Stimulated activated naive CD8-positive, alpha-beta T cell treated with anti-CD3 and anti-CD28 coated beads, Interleukin-15, Interleukin-2, amounts not matched to agents 100 U/mL and 50 U/mL, for 24 hours (primary cell): ENCODE data around the gene ZDHHC20.
"Not testable (repeated sequence)": the region's sequence is repeated elsewhere in the genome, so short reads cannot be mapped to it uniquely, and the experiment has no call there.

Experiments used
- ATAC-seq: fragments of 150-1000 bp; cut with Tn5 transposase; one replicate; pipeline ENCODE4 v1.10.0; 2021
- DNase-seq: peaks from one replicate; pipeline ENCODE4 v3.0.0; 2021

ZDHHC20 gene

GRCh38 chr13:21435231-21435630 is 23.9 kb downstream of the ZDHHC20 start:
- no peak for DNase-seq
- ATAC-seq: no peak

- ATAC-seq (no peak), DNase-seq (no peak)
These were observed 24.5 kb downstream of the ZDHHC20 start for GRCh38 chr13:21434588-21434987.

GRCh38 chr13:21429211-21429610 is 29.9 kb downstream of the ZDHHC20 start:
- DNase-seq: no peak
- no peak for ATAC-seq

GRCh38 chr13:21427741-21428140 is 31.4 kb downstream of the ZDHHC20 start:
- ATAC-seq (peak; percentile 28), DNase-seq (no peak)

GRCh38 chr13:21426238-21426637 is 32.9 kb downstream of the ZDHHC20 start:
- DNase-seq: no peak
- peak; percentile 66 for ATAC-seq

- DNase-seq: no peak
- ATAC-seq: no peak
These were observed 38.4 kb downstream of the ZDHHC20 start for GRCh38 chr13:21420706-21421105.

- DNase-seq (no peak), ATAC-seq (no peak)
These were observed 46.1 kb downstream of the ZDHHC20 start for GRCh38 chr13:21413013-21413412.

- not testable (repeated sequence) for ATAC-seq
These were observed 48.6 kb downstream of the ZDHHC20 start for GRCh38 chr13:21410453-21410852.

GRCh38 chr13:21405309-21405708 is 53.8 kb downstream of the ZDHHC20 start:
- ATAC-seq: no peak
- no peak for DNase-seq

More at GRCh38 chr13:21410453-21410852, 48.6 kb downstream of the ZDHHC20 start:
- DNase-seq: not testable (repeated sequence)

- ATAC-seq: peak; percentile 80
- no peak for DNase-seq
These were observed 56.4 kb downstream of the ZDHHC20 start for GRCh38 chr13:21402586-21403307.

- ATAC-seq (peak; percentile 58), DNase-seq (no peak)
These were observed 59.4 kb downstream of the ZDHHC20 start for GRCh38 chr13:21399741-21400140.

- ATAC-seq (peak; percentile 63), DNase-seq (peak; percentile 17)
These were observed 63.1 kb downstream of the ZDHHC20 start for GRCh38 chr13:21395953-21396352.

- DNase-seq (no peak), ATAC-seq (no peak)
These were observed 70.0 kb downstream of the ZDHHC20 start for GRCh38 chr13:21389124-21389523.

- DNase-seq (no peak), ATAC-seq (no peak)
These were observed 73.4 kb downstream of the ZDHHC20 start for GRCh38 chr13:21385710-21386109.

- ATAC-seq: no peak
- no peak for DNase-seq
These were observed 76.0 kb downstream of the ZDHHC20 start for GRCh38 chr13:21383090-21383489.

GRCh38 chr13:21376998-21377985 is 81.8 kb downstream of the ZDHHC20 start:
- not testable (repeated sequence) for DNase-seq, ATAC-seq

GRCh38 chr13:21372530-21372929 is 86.6 kb downstream of the ZDHHC20 start:
- ATAC-seq (no peak), DNase-seq (no peak)

GRCh38 chr13:21371011-21371410 is 88.1 kb downstream of the ZDHHC20 start:
- ATAC-seq (no peak), DNase-seq (no peak)

GRCh38 chr13:21365574-21365973 is 93.5 kb downstream of the ZDHHC20 start:
- DNase-seq (peak; percentile 15), ATAC-seq (peak; percentile 70)

- ATAC-seq (no peak), DNase-seq (no peak)
These were observed 94.2 kb downstream of the ZDHHC20 start for GRCh38 chr13:21364916-21365315.

- ATAC-seq (no peak), DNase-seq (no peak)
These were observed 94.7 kb downstream of the ZDHHC20 start for GRCh38 chr13:21364357-21364756.

- DNase-seq (no peak), ATAC-seq (no peak)
These were observed 96.4 kb downstream of the ZDHHC20 start for GRCh38 chr13:21362741-21363140.

GRCh38 chr13:21361706-21362105 is 97.4 kb downstream of the ZDHHC20 start:
- no peak for DNase-seq
- ATAC-seq: no peak
